ACC112 (cell line): ENCODE measurements around the gene ETNK1.
A peak's percentile ranks its signal among the peaks of the same experiment; 100 is the strongest.

Source experiments
- H2AFZ ChIP-seq: fragments of 200-600 bp; sonication (generic); one replicate; pipeline ENCODE4 v1.6.0; 2017; ENCODE audit warnings: antibody characterized with exemption, low read length; ENCODE audit not compliant: unreplicated experiment
- H3K27ac ChIP-seq: fragments of 200-600 bp; sonication (generic); 2 replicates; pipeline ENCODE4 v1.5.1; 2014; ENCODE audit warnings: low read depth, mild to moderate bottlenecking, antibody characterized with exemption, low read length, moderate library complexity
- H3K27me3 ChIP-seq: fragments of 200-600 bp; sonication (generic); 2 replicates; pipeline ENCODE4 v1.6.1; 2014; ENCODE audit warnings: mild to moderate bottlenecking, antibody characterized with exemption, low read length, moderate library complexity, mixed read lengths; ENCODE audit not compliant: insufficient read depth
- H3K36me3 ChIP-seq: fragments of 200-600 bp; sonication (generic); 2 replicates; pipeline ENCODE4 v1.6.1; 2016; ENCODE audit warnings: mild to moderate bottlenecking, antibody characterized with exemption, low read length, moderate library complexity, mixed read lengths; ENCODE audit not compliant: insufficient read depth
- H3K4me1 ChIP-seq: fragments of 200-600 bp; sonication (generic); one replicate; pipeline ENCODE4 v1.6.1; 2016; ENCODE audit warnings: low read length, mixed read lengths; ENCODE audit not compliant: insufficient read depth, unreplicated experiment, control insufficient read depth
- H3K4me3 ChIP-seq: fragments of 200-600 bp; sonication (generic); 2 replicates; pipeline ENCODE4 v1.5.1; 2014; ENCODE audit warnings: mild to moderate bottlenecking, low read depth, low read length
- H3K79me2 ChIP-seq: fragments of 200-600 bp; sonication (generic); one replicate; pipeline ENCODE4 v1.6.0; 2016; ENCODE audit warnings: low read length; ENCODE audit not compliant: control insufficient read depth, unreplicated experiment, insufficient read depth

ETNK1 gene

GRCh38 chr12:22658214-22658613 is 33.2 kb downstream of the ETNK1 start:
- H3K27ac ChIP-seq, result peak overlapping the region; percentile 40; the same call in 1 of the 2 replicates
- H3K4me1 ChIP-seq, result peaks cover 21% of the 10 kb centered on the region
- no peaks in the 10 kb centered on the region for H3K36me3 ChIP-seq

DNA sequence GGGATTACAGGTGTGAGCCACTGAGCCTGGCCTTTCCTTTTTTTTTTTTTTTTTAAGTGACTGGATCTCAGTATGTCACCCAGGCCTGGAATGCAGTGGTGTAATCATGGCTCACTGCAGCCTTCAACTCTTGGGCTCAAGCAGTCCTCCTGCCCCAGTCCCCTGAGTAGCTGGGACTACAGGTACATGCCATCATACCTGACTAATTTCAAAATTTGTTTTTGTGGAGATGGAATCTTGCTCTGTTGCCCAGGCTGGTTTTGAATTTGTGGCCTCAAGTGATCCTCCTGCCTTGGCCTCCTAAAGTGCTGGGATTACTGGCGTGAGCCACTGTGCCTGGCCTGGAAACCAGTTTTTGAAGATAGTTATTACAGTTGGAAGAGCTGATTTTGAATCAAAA is 37.4 kb downstream of the ETNK1 start:
- peaks cover 4% of the 10 kb centered on the region for H3K79me2 ChIP-seq
- no peaks in the 10 kb centered on the region for H3K27me3 ChIP-seq
- H3K27ac ChIP-seq, result no peak overlapping the region
- H3K36me3 ChIP-seq, result no peaks in the 10 kb centered on the region
- H3K4me3 ChIP-seq, result no peak overlapping the region
- H3K4me1 ChIP-seq, result peaks cover 11% of the 10 kb centered on the region
- no peak overlapping the region for H2AFZ ChIP-seq

More at GRCh38 chr12:22658214-22658613, 33.2 kb downstream of the ETNK1 start:
- no peak overlapping the region for H3K4me3 ChIP-seq
- no peak overlapping the region for H2AFZ ChIP-seq
- peaks cover 20% of the 10 kb centered on the region for H3K79me2 ChIP-seq
- no peaks in the 10 kb centered on the region for H3K27me3 ChIP-seq

GRCh38 chr12:22665476-22665875 is 40.5 kb downstream of the ETNK1 start:
- H3K4me1 ChIP-seq, result no peaks in the 10 kb centered on the region
- no peak overlapping the region for H3K27ac ChIP-seq
- no peaks in the 10 kb centered on the region for H3K36me3 ChIP-seq
- H3K27me3 ChIP-seq, result no peaks in the 10 kb centered on the region
- H3K4me3 ChIP-seq, result no peak overlapping the region
- no peaks in the 10 kb centered on the region for H3K79me2 ChIP-seq
- H2AFZ ChIP-seq, result no peak overlapping the region

GRCh38 chr12:22667122-22667521 is 42.2 kb downstream of the ETNK1 start:
- no peak overlapping the region for H3K4me3 ChIP-seq
- H2AFZ ChIP-seq, result no peak overlapping the region
- H3K79me2 ChIP-seq, result no peaks in the 10 kb centered on the region
- H3K27me3 ChIP-seq, result no peaks in the 10 kb centered on the region
- H3K4me1 ChIP-seq, result no peaks in the 10 kb centered on the region
- no peaks in the 10 kb centered on the region for H3K36me3 ChIP-seq
- H3K27ac ChIP-seq, result no peak overlapping the region

DNA sequence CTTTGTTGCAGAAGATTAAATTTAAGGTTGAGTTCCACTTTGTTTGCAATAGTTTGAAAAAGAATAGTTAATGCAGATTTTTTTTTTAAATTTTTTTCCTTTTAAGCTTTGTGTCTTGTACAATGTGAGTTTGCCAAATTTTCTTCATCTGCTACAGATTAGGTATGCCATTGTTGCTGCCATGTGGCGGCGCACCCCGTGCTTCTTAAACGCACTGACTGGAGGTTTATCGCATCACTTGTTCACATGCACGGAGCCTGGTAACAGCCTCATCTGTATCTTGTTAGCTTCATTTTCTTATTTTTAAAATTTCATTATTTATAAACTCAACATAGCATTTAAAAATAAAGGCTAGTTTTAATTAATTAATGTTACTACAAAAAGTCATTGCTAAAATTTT is 43.5 kb downstream of the ETNK1 start:
- Histone ChIP-seq H3K79me2 (no peaks in the 10 kb centered on the region), H3K4me3 (no peak overlapping the region), H3K4me1 (peaks cover 8% of the 10 kb centered on the region), H3K36me3 (no peaks in the 10 kb centered on the region), H3K27me3 (no peaks in the 10 kb centered on the region), H3K27ac (no peak overlapping the region), H2AFZ (no peak overlapping the region)

- Histone ChIP-seq H3K27me3 (no peaks in the 10 kb centered on the region), H3K4me1 (peaks cover 8% of the 10 kb centered on the region), H3K79me2 (peaks cover 2% of the 10 kb centered on the region), H2AFZ (no peak overlapping the region), H3K27ac (no peak overlapping the region), H3K36me3 (peaks cover 11% of the 10 kb centered on the region), H3K4me3 (no peak overlapping the region)
Observed at GRCh38 chr12:22670762-22671161, 45.8 kb downstream of the ETNK1 start.

DNA sequence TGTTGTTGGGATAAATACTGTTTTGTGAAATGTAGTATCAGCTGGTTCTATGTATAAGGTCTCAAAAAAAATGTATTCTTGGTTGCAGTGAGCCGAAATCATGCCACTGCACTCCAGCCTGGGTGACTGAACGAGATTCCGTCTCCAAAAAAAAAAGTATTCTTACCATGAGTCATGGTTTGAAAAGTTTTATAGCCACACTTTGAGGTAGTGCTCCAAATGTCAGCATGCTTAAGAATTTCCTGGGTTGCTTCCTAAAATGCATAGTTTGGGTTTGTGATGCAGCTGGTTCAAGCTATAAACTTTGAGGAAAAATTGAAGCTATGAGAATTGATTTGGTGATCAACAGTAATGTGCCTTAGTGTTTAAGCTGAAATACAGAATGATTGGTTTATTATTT is 48.0 kb downstream of the ETNK1 start:
- peaks cover 2% of the 10 kb centered on the region for H3K79me2 ChIP-seq
- no peak overlapping the region for H2AFZ ChIP-seq
- no peak overlapping the region for H3K27ac ChIP-seq
- no peak overlapping the region for H3K4me3 ChIP-seq
- no peaks in the 10 kb centered on the region for H3K27me3 ChIP-seq
- peaks cover 13% of the 10 kb centered on the region for H3K36me3 ChIP-seq
- peaks cover 8% of the 10 kb centered on the region for H3K4me1 ChIP-seq

- no peak overlapping the region for H3K4me3 ChIP-seq
- H3K4me1 ChIP-seq, result peaks cover 3% of the 10 kb centered on the region
- peaks cover 2% of the 10 kb centered on the region for H3K79me2 ChIP-seq
- peaks cover 26% of the 10 kb centered on the region for H3K36me3 ChIP-seq
- no peak overlapping the region for H3K27ac ChIP-seq
- no peaks in the 10 kb centered on the region for H3K27me3 ChIP-seq
- H2AFZ ChIP-seq, result no peak overlapping the region
Observed at GRCh38 chr12:22677781-22678574, 53.0 kb downstream of the ETNK1 start.

DNA sequence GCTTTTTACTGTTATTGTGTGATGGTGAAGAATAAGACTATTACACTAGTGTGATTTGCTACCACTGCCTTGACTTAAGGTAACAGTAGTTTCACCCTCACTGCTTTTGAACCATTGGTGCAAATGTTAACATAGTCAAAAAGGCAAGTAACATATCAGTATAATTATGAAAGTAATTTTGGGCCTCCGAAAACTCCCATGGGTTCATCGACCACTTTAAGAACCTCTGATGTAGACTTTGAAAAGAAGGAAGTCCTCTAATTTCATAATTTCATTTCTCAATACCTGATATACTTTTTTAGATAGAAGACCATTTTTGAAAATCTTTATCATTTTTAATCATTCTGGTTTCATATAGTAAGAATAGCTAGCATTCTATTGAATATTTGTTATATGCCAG is 57.7 kb downstream of the ETNK1 start:
- no peaks in the 10 kb centered on the region for H3K27me3 ChIP-seq
- H3K79me2 ChIP-seq, result no peaks in the 10 kb centered on the region
- H3K4me3 ChIP-seq, result no peak overlapping the region
- H3K27ac ChIP-seq, result no peak overlapping the region
- no peak overlapping the region for H2AFZ ChIP-seq
- peaks cover 7% of the 10 kb centered on the region for H3K4me1 ChIP-seq
- H3K36me3 ChIP-seq, result peaks cover 19% of the 10 kb centered on the region

- peaks cover 11% of the 10 kb centered on the region for H3K4me1 ChIP-seq
- no peak overlapping the region for H3K27ac ChIP-seq
- H3K79me2 ChIP-seq, result no peaks in the 10 kb centered on the region
- H2AFZ ChIP-seq, result no peak overlapping the region
- H3K36me3 ChIP-seq, result peaks cover 14% of the 10 kb centered on the region
- no peak overlapping the region for H3K4me3 ChIP-seq
- no peaks in the 10 kb centered on the region for H3K27me3 ChIP-seq
Observed at GRCh38 chr12:22683131-22683530, 58.2 kb downstream of the ETNK1 start.
